GM10248 (cell line): ENCODE data around the gene CD300A.

Source experiments
- CTCF ChIA-PET: fragments of 300-600 bp; sonication (Branson Sonifier 250); formaldehyde crosslinking; extraction: SDS; loops from one replicate; lab custom pipeline; 2021; ENCODE audit warnings: antibody characterized with exemption; lab: Yijun Ruan, JAX
- POLR2A ChIA-PET: fragments of 350-650 bp; sonication (Branson Sonifier 250); formaldehyde crosslinking; extraction: SDS; loops from one replicate; lab custom pipeline; 2020; ENCODE audit warnings: antibody characterized with exemption; lab: Yijun Ruan, JAX
- DNase-seq: peaks from one replicate; pipeline ENCODE4 v3.0.0; 2012; ENCODE audit errors: extremely low spot score
- TF ChIP-seq, protein P1 (sequence below): IDR thresholded peaks from 2 replicates; pipeline ENCODE4 v1.5.1; 2012; ENCODE audit warnings: mild to moderate bottlenecking, low read depth; ENCODE audit errors: extremely low read depth, missing control alignments, control extremely low read depth

Gene CD300A

DNA sequence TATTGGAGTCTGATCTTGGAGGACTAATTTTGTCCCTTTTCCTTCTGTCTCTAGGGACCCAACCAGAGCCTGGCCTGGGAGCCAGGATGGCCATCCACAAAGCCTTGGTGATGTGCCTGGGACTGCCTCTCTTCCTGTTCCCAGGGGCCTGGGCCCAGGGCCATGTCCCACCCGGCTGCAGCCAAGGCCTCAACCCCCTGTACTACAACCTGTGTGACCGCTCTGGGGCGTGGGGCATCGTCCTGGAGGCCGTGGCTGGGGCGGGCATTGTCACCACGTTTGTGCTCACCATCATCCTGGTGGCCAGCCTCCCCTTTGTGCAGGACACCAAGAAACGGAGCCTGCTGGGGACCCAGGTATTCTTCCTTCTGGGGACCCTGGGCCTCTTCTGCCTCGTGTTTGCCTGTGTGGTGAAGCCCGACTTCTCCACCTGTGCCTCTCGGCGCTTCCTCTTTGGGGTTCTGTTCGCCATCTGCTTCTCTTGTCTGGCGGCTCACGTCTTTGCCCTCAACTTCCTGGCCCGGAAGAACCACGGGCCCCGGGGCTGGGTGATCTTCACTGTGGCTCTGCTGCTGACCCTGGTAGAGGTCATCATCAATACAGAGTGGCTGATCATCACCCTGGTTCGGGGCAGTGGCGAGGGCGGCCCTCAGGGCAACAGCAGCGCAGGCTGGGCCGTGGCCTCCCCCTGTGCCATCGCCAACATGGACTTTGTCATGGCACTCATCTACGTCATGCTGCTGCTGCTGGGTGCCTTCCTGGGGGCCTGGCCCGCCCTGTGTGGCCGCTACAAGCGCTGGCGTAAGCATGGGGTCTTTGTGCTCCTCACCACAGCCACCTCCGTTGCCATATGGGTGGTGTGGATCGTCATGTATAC, 26.5 kb upstream of the CD300A start:
- TF ChIP-seq, protein P1, sequence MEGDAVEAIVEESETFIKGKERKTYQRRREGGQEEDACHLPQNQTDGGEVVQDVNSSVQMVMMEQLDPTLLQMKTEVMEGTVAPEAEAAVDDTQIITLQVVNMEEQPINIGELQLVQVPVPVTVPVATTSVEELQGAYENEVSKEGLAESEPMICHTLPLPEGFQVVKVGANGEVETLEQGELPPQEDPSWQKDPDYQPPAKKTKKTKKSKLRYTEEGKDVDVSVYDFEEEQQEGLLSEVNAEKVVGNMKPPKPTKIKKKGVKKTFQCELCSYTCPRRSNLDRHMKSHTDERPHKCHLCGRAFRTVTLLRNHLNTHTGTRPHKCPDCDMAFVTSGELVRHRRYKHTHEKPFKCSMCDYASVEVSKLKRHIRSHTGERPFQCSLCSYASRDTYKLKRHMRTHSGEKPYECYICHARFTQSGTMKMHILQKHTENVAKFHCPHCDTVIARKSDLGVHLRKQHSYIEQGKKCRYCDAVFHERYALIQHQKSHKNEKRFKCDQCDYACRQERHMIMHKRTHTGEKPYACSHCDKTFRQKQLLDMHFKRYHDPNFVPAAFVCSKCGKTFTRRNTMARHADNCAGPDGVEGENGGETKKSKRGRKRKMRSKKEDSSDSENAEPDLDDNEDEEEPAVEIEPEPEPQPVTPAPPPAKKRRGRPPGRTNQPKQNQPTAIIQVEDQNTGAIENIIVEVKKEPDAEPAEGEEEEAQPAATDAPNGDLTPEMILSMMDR = no peak
- ChIA-PET CTCF (interaction anchor here (1.3 to 3.9 kb wide), 2 partner anchors 17 to 60 kb away, joined by 4 to 20 read pairs; no protein-coding TSS in a partner anchor), POLR2A (no interaction called here)
- no peak for DNase-seq

DNA sequence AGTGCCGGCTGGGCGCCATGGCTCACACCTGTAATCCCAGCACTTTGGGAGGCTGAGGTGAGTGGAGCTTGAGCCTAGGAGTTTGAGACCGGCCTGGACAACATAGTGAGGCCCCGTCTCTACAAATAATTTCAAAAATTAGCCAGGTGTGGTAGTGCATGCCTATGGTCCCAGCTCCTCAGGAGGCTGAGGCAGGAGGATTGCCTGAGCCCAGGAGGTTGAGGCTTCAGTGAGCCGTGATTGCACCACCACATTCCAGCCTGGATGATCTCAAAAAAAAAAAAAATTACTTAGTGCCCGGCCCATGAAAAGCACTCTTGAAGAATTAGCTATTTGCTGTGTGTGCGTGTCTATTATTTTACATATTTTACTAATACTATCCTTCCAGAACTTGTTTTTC, 24.9 kb upstream of the CD300A start:
- DNase-seq = no peak
- TF ChIP-seq, protein P1 = no peak
- ChIA-PET CTCF (no interaction called here), POLR2A (no interaction called here)

DNA sequence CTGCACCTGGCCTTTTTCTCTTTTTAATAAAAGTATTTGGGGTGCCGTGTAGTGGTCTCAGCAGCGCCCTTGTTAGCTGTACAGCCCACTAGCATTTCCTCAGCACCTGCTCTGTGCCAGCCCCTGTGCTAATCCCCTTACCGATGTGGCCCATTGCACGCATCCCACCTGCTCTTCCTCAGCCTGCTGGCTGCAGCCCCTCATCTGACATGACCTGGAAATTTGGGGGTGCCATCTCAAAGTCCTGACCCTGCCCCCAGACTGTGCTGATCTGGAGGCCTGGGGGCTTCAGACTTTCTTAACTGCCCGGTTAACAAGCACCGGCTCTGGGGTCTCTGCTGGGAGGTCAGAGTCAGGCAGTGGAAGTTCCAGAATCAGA, 24.2 kb upstream of the CD300A start:
- TF ChIP-seq, protein P1 = no peak
- DNase-seq = no peak
- ChIA-PET CTCF (interaction anchor here (2.3 kb wide), 1 partner anchor 12 kb away, joined by 10 read pairs; no protein-coding TSS in a partner anchor), POLR2A (no interaction called here)

DNA sequence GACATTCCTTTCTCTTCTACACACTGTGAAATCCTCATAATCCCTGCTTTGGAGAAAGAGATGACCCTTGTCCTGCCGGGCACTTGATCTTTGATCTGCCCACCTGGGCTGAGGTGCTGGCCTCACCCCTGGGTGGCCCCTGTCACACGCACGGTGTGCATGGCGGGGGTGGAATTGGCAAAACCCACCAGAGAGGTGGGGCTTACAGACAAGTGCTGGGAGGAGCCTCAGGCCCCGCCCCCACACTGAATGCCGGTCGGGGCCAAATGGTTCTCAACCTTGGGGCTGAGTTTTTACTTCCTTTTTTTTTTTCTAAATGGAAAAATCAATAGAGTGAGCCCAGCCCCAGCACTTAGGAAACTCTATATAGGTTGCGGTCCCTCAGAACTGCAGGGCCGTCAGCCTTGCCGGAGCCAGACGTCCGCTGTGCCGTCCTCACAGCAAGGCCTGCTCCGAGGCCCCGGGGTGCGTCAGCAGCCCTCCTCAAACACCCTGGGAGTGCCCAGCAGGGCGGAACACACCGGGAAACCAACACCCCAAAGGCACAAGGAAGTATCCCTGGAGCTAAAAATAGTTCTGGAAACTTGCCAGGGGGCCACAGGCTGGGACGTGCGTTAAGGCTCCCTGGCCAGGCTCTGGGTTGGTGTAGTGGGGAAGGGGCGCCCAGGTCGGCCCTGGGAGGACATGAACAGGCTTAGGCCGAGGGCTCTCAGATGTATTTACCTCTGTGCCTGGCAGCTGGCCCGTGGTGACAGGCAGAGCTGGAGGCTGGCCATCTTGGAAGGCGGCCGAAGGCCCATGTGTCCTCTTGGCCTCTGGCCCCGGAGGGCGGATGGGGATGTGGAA, 23.5 kb upstream of the CD300A start:
- POLR2A ChIA-PET = interaction anchor here (1.5 kb wide), 1 partner anchor 11 kb away, joined by 6 read pairs; no protein-coding TSS in a partner anchor
- peak; percentile 80 for DNase-seq
- TF ChIP-seq, protein P1 = no peak
- CTCF ChIA-PET = interaction anchor here (1.2 to 7.4 kb wide), 7 partner anchors 12 to 89 kb away, joined by 3 to 52 read pairs (median 4); no protein-coding TSS in a partner anchor

DNA sequence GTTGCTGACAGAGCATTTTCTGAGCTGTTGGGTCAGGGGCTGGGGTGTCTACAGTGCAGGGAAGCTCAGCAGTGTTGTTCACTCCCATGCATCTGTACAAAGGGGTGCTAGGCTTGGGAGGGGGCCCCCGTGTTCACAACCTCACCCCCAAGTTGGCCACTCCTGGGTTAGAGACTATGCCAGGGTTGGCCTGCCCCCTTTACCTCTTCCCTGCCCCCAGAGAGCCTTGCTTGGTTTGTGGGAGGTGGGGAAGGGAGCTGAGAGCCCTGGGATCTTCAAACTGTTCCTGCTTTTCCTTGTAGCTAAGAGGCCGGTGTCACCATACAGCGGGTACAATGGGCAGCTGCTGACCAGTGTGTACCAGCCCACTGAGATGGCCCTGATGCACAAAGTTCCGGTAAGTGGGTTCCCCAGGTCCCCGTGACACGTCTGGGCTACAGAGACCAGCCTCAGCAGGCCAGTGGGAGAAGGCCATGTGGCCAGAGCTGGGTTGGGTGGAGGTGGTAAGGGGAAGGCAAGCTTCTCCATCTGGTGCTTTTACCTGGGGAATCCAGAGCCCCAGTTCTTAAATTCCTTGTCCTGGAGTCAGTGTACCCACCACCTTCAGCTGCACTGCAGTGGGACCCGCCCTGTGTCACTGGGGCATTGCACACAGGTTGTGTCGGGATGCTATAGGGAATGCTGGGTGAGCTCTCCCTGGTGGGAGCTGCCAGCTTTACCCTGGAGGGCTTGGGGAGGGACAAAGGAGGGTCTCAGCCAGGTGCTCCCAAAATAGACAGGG, 22.7 kb upstream of the CD300A start:
- no peak for DNase-seq
- ChIA-PET POLR2A (interaction anchor here (1.5 kb wide), 1 partner anchor 11 kb away, joined by 6 read pairs; no protein-coding TSS in a partner anchor), CTCF (interaction anchor here (0.9 to 7.4 kb wide), 9 partner anchors 11 to 89 kb away, joined by 3 to 52 read pairs (median 4); no protein-coding TSS in a partner anchor)
- TF ChIP-seq, protein P1 = no peak
